Neural progenitor cell (in vitro differentiated cells): ENCODE measurements around the gene MRPL24. TPM values are rescaled to one million over a fixed set of nuclear protein-coding genes. Genes with fewer than 3 reads are reported as not detected.

ENCODE experiments used
- DNase-seq: peaks from one replicate; pipeline ENCODE4 v3.0.0-alpha.2; 2016; ENCODE audit warnings: low spot score
- H2AFZ ChIP-seq: fragments of 200-600 bp; sonication (generic); replicated peaks from 2 replicates; pipeline ENCODE4 v1.6.1; 2016; ENCODE audit warnings: antibody characterized with exemption
- H3F3A ChIP-seq: fragments of 200-600 bp; sonication (generic); 2 replicates; pipeline ENCODE4 v1.6.1; 2016; ENCODE audit warnings: antibody characterized with exemption, low read depth
- H3K27ac ChIP-seq: fragments of 200-600 bp; sonication (generic); 2 replicates; pipeline ENCODE4 v1.5.1; 2016; ENCODE audit warnings: mild to moderate bottlenecking
- H3K27me3 ChIP-seq: fragments of 200-600 bp; sonication (generic); 2 replicates; pipeline ENCODE4 v1.6.1; 2016; ENCODE audit warnings: mild to moderate bottlenecking, moderate library complexity
- H3K36me3 ChIP-seq: fragments of 200-600 bp; sonication (generic); 2 replicates; pipeline ENCODE4 v1.5.1; 2016
- H3K4me1 ChIP-seq: fragments of 200-600 bp; sonication (generic); 2 replicates; pipeline ENCODE4 v1.6.1; 2016; ENCODE audit warnings: mixed run types
- H3K4me2 ChIP-seq: fragments of 200-600 bp; sonication (generic); 2 replicates; pipeline ENCODE4 v1.6.1; 2016
- H3K4me3 ChIP-seq: fragments of 200-600 bp; sonication (generic); 2 replicates; pipeline ENCODE4 v1.5.1; 2016
- H3K79me2 ChIP-seq: fragments of 200-600 bp; sonication (generic); 2 replicates; pipeline ENCODE4 v1.6.1; 2016; ENCODE audit warnings: low read depth
- H3K9ac ChIP-seq: fragments of 200-600 bp; sonication (generic); 2 replicates; pipeline ENCODE4 v1.6.1; 2016
- H3K9me3 ChIP-seq: fragments of 200-600 bp; sonication (generic); 2 replicates; pipeline ENCODE4 v1.5.1; 2016; ENCODE audit warnings: low read depth
- H4K20me1 ChIP-seq: fragments of 200-600 bp; sonication (generic); 2 replicates; pipeline ENCODE4 v1.6.1; 2016; ENCODE audit warnings: low read depth
- H3K27ac Mint-ChIP-seq: 3 replicates; pipeline ENCODE4 v1.8.0; 2021; ENCODE audit warnings: mixed read lengths
- H3K27me3 Mint-ChIP-seq: 2 replicates; pipeline ENCODE4 v1.8.0; 2022; ENCODE audit warnings: low read depth, mild to moderate bottlenecking, inconsistent platforms, moderate library complexity, mixed read lengths; ENCODE audit not compliant: insufficient read depth
- H3K36me3 Mint-ChIP-seq: 3 replicates; pipeline ENCODE4 v1.8.0; 2021; ENCODE audit warnings: mixed read lengths
- H3K4me1 Mint-ChIP-seq: 3 replicates; pipeline ENCODE4 v1.8.0; 2021; ENCODE audit warnings: mixed read lengths
- H3K4me3 Mint-ChIP-seq: 3 replicates; pipeline ENCODE4 v1.8.0; 2021; ENCODE audit warnings: mild to moderate bottlenecking, moderate library complexity, mixed read lengths
- H3K9me3 Mint-ChIP-seq: 3 replicates; pipeline ENCODE4 v1.8.0; 2020; ENCODE audit warnings: mixed read lengths
- CTCF ChIP-seq: fragments of 200-600 bp; sonication (generic); IDR thresholded peaks from 2 replicates; pipeline ENCODE4 v1.5.1; 2017; ENCODE audit warnings: antibody characterized with exemption, mild to moderate bottlenecking
- EZH2 ChIP-seq: fragments of 200-600 bp; sonication (generic); IDR thresholded peaks from 2 replicates; pipeline ENCODE4 v1.6.1; 2017; ENCODE audit warnings: antibody characterized with exemption, mild to moderate bottlenecking, moderate library complexity
- EZH2phosphoT487 ChIP-seq: fragments of 200-600 bp; sonication (generic); IDR thresholded peaks from 2 replicates; pipeline ENCODE4 v1.6.1; 2017; ENCODE audit warnings: antibody characterized with exemption
- total RNA-seq: library from RNA; depleted of rRNA; stranded (reverse); fragments of >200 nt; gene quantifications from 2 replicates; pipeline ENCODE4 v1.2.3, GENCODE V29; 2015; ENCODE audit warnings: low replicate concordance

MRPL24 gene
- total RNA-seq, 1 donor from 2014 or later: 21.4 TPM

- Mint-ChIP-seq H3K4me1 (peaks cover 74% of the 10 kb centered on the region), H3K9me3 (no peaks in the 10 kb centered on the region), H3K27ac (peak overlapping the region; percentile 97), H3K27me3 (peaks cover 20% of the 10 kb centered on the region), H3K4me3 (peak overlapping the region; percentile 42), H3K36me3 (peaks cover 8% of the 10 kb centered on the region)
- no peaks in the 10 kb centered on the region for H3K79me2 ChIP-seq
- no peak overlapping the region for H3K9ac ChIP-seq
- TF ChIP-seq CTCF (no peak), EZH2 (no peak), EZH2phosphoT487 (no peak)
- no peaks in the 10 kb centered on the region for H3K36me3 ChIP-seq
- H3K4me3 ChIP-seq: peak overlapping the region; percentile 32
- peaks cover 15% of the 10 kb centered on the region for H3K27me3 ChIP-seq
- H2AFZ ChIP-seq: no peak overlapping the region
- no peaks in the 10 kb centered on the region for H3K9me3 ChIP-seq
- no peaks in the 10 kb centered on the region for H4K20me1 ChIP-seq
- H3F3A ChIP-seq: peaks cover 61% of the 10 kb centered on the region
- peaks cover 53% of the 10 kb centered on the region for H3K4me1 ChIP-seq
- DNase-seq: peak; percentile 94
- peak overlapping the region; percentile 60 for H3K27ac ChIP-seq
- peak overlapping the region; percentile 84 for H3K4me2 ChIP-seq
Measured at GRCh38 chr1:156692925-156693847, 47.7 kb downstream of the MRPL24 start.

- DNase-seq: no peak
- H3K27ac ChIP-seq: no peak overlapping the region
- no peaks in the 10 kb centered on the region for H3K36me3 ChIP-seq
- no peak for TF ChIP-seq EZH2
- TF ChIP-seq CTCF: no peak
- TF ChIP-seq EZH2phosphoT487: no peak
- no peaks in the 10 kb centered on the region for H4K20me1 ChIP-seq
- peaks cover 53% of the 10 kb centered on the region for H3K4me1 ChIP-seq
- Mint-ChIP-seq H3K4me3 (peak overlapping the region; percentile 42), H3K4me1 (peaks cover 69% of the 10 kb centered on the region), H3K27me3 (peaks cover 19% of the 10 kb centered on the region), H3K36me3 (peaks cover 2% of the 10 kb centered on the region), H3K9me3 (no peaks in the 10 kb centered on the region), H3K27ac (peak overlapping the region; percentile 97)
- no peaks in the 10 kb centered on the region for H3K9me3 ChIP-seq
- no peaks in the 10 kb centered on the region for H3K79me2 ChIP-seq
- H3F3A ChIP-seq: peaks cover 61% of the 10 kb centered on the region
- no peak overlapping the region for H3K9ac ChIP-seq
- H3K27me3 ChIP-seq: peaks cover 15% of the 10 kb centered on the region
- H2AFZ ChIP-seq: no peak overlapping the region
- H3K4me3 ChIP-seq: peak overlapping the region; percentile 32
- peak overlapping the region; percentile 84 for H3K4me2 ChIP-seq
Measured at GRCh38 chr1:156692441-156692924, 48.4 kb downstream of the MRPL24 start.

- Histone ChIP-seq H4K20me1 (no peaks in the 10 kb centered on the region), H3F3A (peaks cover 57% of the 10 kb centered on the region), H3K4me3 (peak overlapping the region; percentile 32), H3K9ac (no peak overlapping the region), H3K4me1 (peaks cover 53% of the 10 kb centered on the region), H2AFZ (no peak overlapping the region), H3K4me2 (peak overlapping the region; percentile 84), H3K79me2 (no peaks in the 10 kb centered on the region), H3K36me3 (no peaks in the 10 kb centered on the region), H3K27ac (no peak overlapping the region), H3K27me3 (peaks cover 15% of the 10 kb centered on the region), H3K9me3 (no peaks in the 10 kb centered on the region)
- H3K27me3 Mint-ChIP-seq: peaks cover 18% of the 10 kb centered on the region
- H3K27ac Mint-ChIP-seq: peak overlapping the region; percentile 17
- no peaks in the 10 kb centered on the region for H3K9me3 Mint-ChIP-seq
- H3K36me3 Mint-ChIP-seq: peaks cover 1% of the 10 kb centered on the region
- TF ChIP-seq CTCF: peak; percentile 14
- TF ChIP-seq EZH2phosphoT487: no peak
- peak; percentile 70 for DNase-seq
- peak overlapping the region; percentile 42 for H3K4me3 Mint-ChIP-seq
- peaks cover 64% of the 10 kb centered on the region for H3K4me1 Mint-ChIP-seq
Measured at GRCh38 chr1:156691665-156692440, 49.0 kb downstream of the MRPL24 start.
